Measurements from ENCODE around the gene SP110.

- TF ChIP-seq CREB1 (CRISPR knock-in tag; IDR thresholded peaks at IDR 0.05; ENCODE audit: low read depth): no peak
- no peak for TF ChIP-seq CTCF (conservative IDR thresholded peaks at IDR 0.05; ENCODE audit: low read depth in 2 of 2)
- no peak for TF ChIP-seq REST (IDR thresholded peaks at IDR 0.05; ENCODE audit: unreplicated experiment)
- TF ChIP-seq EZH2 (IDR thresholded peaks at IDR 0.05; ENCODE audit: low read depth, unreplicated experiment): no peak
- TF ChIP-seq POLR2AphosphoS5 (IDR thresholded peaks at IDR 0.05; ENCODE audit: low read depth): no peak
Measured at GRCh38 chr2:230174466-230174865, 45.3 kb downstream of the SP110 start.

Data from GM23338 (cell line).